Mesenteric fat pad (tissue), 1 donor: ENCODE data around the gene ATIC. TPM values are rescaled to one million over a fixed set of nuclear protein-coding genes. Genes with fewer than 3 reads are reported as not detected.

Experiments
- DNase-seq: peaks from one replicate; pipeline ENCODE4 v3.0.0-alpha.2; 2020; ENCODE audit warnings: low spot score
- total RNA-seq: library from RNA; stranded (reverse); fragmentation: NEBNext Ultra II Directional; extraction: Animal tissue kit (Norgen Biotek cat#: 25700); gene quantifications from one replicate; pipeline ENCODE4 v1.2.1, GENCODE V29; 2021
- donor health status: DM: yes; HTN: yes; CAD: no.

ATIC gene
- total RNA-seq, 1 donor from 2014 or later, result 88.4 TPM

- DNase-seq, result no peak
Observed at GRCh38 chr2:215314896-215315295, 3.0 kb downstream of the ATIC start.

GRCh38 chr2:215315301-215315700 lies 3.4 kb downstream of the ATIC start:
- DNase-seq, result no peak

DNA sequence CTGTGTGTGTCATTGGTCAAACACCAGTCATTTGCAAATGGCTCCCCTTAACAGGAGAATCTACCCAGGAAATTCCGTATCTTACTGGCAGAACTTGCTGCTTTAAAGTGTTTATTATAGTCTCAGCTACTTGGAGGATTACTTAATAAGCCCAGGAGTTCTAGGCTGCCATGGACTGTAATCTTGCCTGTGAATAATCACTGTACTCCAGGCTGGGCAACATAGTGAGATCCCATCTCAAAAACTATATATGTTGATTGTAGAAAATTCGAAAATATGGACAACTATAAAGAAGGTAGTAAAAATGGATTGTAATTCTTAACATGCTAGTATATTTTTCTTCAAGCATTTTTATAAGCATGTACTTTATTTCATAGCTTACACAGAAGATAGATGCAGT lies 4.5 kb downstream of the ATIC start:
- DNase-seq, result no peak

- no peak for DNase-seq
Observed at GRCh38 chr2:215319500-215319899, 7.6 kb downstream of the ATIC start.

DNA sequence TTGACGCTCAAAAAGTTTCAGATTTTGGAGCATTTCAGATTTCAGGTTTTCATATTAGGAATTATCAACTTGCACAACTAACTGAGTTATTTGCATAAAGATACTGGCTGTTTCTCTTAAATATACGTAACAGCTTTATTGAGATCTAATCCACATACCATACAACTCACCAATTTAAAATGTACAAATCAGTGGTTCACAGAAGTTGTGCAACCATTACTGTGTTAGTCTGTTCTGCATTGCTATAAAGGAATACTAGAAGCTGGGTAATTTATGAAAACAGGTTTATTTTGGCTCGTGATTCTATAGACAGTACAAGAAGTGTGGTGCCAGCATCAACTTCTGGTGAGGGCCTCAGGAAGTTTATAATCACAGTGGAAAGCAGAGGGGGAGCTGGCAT lies 8.2 kb downstream of the ATIC start:
- DNase-seq, result no peak

DNA sequence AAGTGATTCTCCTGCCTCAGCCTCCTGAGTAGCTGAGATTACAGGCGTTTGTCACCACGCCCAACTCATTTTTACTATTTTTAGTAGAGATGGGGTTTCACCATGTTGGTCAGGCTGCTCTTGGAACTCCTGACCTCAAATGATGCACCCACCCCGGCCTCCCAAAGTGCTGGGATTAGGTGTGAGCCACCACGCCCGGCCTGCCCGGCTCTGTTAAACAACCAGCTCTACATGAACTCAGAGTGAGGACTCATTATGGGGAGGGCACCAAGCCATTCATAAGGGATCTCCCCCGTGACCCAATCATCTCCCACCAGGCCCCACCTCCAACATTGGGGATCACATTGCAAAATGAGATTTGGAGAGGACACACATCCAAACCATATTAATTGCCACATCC lies 8.8 kb downstream of the ATIC start:
- DNase-seq, result no peak

DNA sequence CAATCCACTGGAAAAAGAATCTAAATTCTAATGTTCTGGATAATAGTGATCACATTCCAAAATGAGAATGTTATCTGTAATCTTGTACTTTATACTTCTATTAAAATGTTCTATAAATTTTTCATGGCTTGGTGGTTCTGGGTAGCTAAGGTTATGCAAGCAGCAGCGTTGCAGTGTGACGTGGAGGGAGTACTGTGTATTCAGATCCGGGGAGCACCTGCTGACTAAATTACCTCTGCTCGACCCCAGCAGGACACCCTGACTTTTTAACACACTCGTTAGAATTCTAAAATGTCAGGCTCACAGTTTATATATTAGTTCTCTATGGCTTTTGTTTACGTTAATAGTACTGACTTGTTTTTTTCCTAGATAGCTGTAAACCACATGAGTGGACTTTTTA lies 13.0 kb downstream of the ATIC start:
- DNase-seq, result no peak

DNA sequence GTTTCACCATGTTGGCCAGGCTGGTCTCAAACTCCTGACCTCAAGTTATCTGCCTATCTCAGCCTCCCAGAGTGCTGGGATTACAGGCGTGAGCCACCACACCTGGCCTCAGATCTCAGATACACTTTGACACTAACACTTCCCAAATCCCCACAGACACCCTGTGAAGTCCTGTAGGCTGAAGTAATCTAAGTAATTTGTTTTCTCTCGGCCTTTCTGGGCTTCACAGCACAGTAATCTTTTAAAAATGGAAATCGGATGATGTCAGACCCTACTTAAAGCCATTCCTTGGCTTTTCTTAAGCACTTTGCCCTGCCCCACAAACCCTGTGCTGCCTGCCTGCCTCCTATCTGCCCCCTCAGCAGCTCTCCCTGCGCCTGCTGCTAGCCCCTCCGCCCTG lies 16.2 kb downstream of the ATIC start:
- DNase-seq, result no peak

DNA sequence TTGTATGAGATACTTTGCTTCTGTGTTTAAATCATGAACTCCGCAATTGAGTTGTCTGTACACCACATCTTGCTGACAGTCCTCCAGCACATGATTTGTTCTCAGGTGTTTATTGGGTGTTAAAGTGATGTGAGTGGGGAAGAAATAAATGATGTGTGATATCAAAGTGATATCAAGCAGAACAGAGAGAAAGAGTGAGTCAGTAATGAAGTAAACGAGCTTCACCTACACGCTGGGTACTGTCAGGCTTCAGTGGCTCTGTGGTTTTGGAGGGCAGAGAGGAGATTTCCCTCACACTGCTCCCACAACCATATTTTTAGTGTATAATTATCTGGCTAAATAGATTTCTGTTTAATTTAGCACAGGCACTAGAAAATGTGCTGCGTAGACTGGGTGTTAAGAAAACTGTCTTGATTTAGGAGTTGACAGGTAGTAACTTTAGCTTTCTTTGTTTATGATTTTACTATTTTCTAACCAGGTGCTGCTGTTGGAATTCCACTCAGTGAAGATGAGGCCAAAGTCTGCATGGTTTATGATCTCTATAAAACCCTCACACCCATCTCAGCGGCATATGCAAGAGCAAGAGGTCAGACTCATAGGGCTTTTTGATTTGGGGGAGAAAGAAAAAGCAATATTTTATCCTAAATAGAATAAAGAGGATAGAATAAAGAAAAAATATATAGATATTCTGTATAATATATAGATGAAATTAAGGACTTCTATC lies 21.2 kb downstream of the ATIC start:
- DNase-seq, result no peak

DNA sequence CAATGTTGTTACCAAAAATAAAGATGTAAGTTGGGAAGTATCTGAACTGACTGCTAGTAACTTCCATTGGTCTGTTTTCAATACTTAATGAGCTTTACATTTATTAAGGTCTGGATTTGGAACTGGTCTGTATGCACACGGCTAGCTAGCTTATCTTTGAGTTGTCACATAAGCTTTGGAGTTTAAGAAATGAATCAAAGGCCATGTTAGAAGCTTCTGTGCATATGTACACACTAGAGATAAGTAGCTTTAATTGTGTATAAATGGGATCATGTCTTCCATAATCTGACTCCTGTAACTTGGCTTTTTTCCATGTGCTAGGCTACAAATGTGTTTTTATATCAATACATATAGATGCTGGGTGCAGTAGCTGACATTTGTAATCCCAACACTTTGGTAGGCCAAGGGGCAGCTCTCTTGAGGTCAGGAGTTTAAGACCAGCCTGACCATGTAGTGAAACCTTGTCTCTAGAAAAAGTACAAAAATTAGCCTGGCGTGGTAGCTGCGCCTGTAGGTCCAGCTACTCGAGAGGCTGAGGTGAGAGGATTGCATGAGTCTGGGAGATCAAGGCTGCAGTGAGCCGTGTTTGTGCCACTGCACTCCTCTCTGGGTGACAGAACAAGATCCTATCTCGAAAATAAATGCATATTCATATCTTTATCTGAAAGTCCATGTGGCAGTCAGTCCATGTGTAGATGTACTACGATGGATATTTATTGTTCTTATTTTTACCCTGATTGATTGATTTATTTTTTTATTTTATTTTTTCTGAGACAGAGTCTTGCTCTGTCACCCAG lies 27.2 kb downstream of the ATIC start:
- no peak for DNase-seq

DNA sequence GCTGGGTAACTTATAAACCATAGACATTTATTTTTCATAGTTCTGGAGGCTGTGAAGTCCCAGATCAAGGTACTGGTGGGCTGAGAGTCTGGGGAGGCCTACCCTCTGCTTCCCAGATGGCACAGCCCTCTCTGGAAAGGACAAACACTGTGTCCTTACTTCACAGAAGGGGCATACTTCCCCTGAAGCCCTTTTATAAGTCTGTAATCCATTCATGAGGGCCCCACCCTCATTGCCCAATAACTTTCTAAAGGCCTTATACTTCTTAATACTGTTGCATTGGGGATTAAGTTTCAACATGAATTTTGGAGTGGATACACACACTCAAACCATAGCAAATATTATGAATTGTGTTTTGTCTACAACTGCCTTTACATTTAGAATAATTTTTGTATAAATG lies 36.0 kb downstream of the ATIC start:
- no peak for DNase-seq

- no peak for DNase-seq
Observed at GRCh38 chr2:215352602-215353001, 40.7 kb downstream of the ATIC start.

GRCh38 chr2:215354771-215355695 lies 43.2 kb downstream of the ATIC start:
- no peak for DNase-seq

- DNase-seq, result no peak
Observed at GRCh38 chr2:215355801-215356200, 43.9 kb downstream of the ATIC start.

DNA sequence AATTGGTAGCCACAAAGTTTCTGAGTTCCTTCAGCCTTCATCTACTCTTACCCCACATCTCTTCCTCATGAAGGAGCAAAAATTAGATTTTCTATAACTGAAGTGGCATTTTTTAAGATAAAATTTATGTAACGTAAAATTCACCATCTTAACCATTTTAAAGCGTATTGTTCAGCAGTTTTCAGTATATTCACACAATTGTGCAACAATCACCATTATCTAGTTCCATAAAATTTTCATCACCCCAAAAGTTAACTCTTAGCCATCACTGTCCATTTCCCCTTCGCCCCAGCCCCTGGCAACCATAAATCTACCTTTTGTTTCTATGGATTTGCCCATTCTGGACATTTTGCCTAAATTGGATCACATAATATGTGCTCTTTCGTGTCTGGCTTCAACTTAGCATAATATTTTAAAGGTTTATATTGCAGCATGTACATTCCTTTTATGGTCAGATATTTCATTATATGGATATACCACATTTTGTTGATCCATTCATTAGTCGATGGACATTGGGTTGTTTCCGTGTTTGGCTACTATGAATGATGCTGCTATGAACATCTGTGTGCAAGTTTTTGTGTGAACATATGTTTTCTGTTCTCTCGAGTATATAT lies 44.6 kb downstream of the ATIC start:
- DNase-seq, result no peak

DNA sequence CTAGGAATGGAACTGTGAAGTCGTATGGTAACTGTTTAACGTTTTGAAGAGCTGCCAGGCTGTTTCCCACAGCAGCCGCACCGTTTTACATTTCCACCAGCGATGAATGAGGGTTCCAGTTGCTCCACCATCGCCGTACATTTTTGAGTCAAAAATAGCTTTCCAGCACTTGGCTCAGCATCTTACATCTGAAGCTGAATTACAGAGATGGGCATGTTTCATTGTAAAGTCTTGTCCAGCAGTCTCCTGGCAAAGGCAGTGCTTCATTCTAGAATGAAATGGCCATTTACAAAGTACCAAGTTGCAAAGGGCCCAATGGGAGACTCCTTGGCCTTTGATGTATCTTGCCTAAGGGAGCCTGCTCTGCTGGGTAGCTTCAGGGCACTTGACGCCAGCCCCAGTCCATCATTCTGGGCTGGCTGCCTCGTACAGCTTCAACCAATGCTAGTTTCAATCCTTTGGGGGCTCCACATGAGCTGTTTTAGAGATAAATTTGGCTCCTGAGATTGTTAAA lies 45.1 kb downstream of the ATIC start:
- no peak for DNase-seq

- DNase-seq, result no peak
Observed at GRCh38 chr2:215357660-215358059, 45.8 kb downstream of the ATIC start.

DNA sequence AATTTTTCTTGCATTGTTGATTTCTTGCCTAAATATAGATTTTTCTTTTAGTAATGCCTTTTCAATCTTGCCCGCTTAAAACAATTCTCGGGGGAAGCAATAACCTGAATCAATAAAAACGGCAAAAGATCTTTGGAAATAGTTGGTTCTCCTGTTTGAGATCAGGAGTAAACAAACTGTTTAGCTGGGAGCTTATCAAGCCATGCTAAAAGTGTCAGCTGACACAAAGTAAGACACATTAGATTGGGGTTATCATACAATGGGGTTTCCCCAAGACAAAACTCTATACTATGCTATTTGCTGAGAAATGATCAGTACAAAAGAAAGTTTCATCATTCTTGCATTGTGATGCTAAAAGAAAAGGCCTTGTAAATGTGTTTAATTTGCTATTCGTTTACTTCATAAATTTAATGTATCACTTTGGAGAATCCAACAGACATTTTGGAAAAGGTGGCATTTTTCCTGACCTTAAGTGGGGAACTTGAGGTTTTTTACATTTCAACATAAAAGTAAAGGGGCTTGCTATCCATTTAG lies 46.5 kb downstream of the ATIC start:
- no peak for DNase-seq

GRCh38 chr2:215358891-215359575 lies 47.2 kb downstream of the ATIC start:
- DNase-seq, result no peak

DNA sequence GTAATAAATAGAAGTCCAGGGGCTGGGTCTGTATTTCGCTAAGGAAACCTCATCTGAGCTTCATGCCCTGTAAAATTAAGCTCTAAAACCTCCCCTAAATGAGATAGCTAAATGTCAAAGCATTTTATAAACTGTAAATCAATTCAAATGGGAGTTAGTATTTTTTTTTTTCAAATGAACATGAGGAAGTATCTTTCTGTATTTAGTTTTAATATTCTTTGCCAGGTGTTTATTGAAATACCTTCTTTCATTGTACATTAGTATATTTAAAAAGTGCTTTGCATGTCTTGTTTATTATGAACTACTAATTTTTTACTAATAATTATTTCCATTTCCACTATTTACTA lies 47.7 kb downstream of the ATIC start:
- no peak for DNase-seq
